HG02763 (cell line): ENCODE results near the gene ARMC9.
"Not testable (repeated sequence)": the region's sequence is repeated elsewhere in the genome, so short reads cannot be mapped to it uniquely, and the experiment has no call there.

Experiments
- ATAC-seq: cut with Tn5 transposase; IDR thresholded peaks from one replicate; pipeline ENCODE4 v1.9.1; 2021; ENCODE audit warnings: mild to moderate bottlenecking, moderate library complexity; ENCODE audit not compliant: unreplicated experiment

The ARMC9 gene

DNA sequence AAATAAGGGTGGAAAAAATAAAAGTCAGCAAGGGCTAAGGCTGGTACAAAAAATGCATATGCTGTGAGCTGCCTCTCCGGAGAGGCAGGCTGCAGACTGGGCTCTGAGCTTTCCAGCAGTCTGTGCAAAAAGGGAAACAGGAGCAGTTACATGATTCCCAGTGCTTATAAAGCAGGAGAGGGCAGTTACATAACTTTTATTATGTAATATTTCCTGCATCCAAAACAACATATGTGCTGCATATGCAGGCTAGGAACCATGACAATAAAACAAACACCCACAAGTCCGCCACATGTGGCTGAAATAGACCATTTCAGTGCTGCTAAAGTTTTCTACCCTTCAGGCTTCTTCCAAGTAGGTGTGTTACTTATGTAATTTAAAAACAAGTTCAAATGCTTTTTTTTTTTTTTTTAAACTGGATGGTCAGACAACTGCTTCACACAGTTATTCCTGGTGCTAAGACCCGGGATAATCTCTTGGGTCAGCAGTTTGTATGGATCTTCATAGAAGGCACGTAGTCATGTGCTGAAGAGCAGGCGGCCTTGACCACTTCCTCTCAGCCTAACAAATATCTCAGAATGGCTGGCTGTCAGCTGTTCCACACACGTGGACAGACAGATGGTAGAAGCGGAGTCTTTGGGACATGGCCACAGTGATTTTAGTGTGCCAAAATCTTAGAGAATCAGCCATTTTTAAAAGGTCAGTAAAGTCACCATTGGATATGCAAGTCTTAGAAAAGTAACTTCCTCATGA lies 43.5 kb downstream of the ARMC9 start:
- ATAC-seq: no peak

DNA sequence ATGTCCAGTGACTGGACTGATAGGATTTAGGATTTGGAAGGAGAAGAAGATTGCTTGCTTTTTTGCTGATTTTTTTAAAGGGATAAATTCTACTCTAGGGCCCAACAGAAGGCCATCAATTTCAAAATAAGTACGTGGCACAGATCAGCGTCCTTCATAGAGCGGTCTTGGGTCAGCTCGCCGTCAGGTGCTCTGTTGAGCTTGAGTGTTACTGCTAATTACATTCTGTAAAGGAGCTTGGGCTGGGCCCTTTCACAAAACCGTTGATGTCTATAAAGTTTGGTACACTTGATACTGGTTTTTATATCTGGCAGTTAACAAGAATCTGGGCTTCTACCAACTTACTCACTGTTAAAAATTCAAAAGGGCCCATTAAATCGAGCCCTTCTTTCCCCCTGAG lies 45.4 kb downstream of the ARMC9 start:
- ATAC-seq: no peak

DNA sequence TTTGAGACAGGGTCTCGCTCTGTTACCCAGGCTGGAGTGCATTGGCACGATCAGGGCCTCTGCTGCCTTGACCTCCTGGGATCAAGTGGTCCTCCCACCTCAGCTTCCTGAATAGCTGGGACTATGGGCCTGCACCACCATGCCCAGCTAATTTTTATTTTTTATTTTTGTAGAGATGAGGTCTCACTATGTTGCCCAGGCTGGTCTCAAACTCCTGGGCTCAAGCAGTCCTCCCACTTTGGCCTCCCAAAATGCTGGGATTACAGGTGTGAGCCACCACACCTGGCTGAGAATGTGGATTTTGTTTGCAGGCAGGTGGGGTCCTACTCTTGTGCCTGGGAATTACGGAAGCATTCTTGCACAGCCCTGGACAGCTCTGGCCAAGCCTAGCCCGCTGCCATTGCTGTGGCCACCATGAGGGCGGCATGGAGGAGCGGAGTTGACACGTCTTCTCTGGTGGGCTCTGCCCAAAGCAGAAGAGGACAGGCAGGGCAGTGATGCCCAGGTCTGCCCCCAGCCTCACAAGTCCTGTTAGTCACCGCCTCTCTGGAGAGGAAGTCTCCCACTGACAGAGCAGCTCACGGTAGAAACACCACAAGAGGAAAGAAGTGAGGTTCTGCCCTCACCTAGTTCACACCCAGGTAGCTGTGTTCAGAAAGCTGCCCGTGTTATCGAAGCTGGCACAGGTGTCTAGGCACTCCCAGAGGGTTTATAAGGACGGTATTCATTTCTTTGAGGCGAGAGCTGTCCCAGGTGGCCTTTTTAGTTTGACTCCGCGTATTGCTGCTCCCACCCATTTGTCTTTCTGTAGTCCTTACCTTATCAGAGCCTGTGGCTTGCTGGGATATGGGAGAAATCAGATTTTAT lies 46.2 kb downstream of the ARMC9 start:
- no peak for ATAC-seq

DNA sequence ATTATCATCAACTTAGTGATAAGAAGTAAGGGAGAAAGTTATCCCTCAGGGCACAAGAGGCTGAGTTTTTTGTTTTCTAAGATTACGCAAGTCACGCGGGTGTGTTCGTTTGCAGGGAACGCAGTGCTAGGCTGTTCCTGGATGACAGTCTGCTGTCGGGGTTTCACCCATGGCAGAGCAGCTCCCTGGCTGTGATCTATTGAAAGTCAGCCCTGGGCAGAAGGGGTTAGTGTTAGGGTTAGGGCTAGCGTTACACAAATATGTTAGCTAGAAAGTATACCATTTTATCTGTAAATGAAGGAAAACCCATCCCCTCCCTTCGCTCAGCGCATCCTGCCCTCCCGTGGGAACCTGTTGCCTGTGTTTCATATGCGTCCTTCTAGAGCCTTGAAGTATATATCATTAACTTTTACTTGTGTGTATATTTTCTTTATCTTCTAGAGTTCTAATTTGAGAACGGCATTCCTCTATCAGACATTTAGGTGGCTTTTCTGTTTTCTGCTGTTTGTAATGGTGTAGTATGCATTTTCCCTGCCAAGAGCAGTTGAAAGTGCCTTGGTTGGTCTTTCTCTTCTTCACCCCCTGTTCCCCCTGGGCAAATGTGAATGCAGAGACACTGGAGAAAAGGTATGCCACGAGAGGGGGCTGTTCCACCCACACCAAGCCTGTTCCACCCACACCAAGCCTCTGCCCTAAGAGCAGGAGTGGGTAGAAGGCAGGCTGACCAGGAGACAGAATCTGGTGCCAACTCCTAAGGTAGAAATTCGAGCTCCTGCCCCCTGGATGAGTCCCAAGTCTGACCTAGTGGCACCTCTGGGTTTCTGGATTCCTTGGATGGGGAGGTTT lies 47.0 kb downstream of the ARMC9 start:
- ATAC-seq: no peak

DNA sequence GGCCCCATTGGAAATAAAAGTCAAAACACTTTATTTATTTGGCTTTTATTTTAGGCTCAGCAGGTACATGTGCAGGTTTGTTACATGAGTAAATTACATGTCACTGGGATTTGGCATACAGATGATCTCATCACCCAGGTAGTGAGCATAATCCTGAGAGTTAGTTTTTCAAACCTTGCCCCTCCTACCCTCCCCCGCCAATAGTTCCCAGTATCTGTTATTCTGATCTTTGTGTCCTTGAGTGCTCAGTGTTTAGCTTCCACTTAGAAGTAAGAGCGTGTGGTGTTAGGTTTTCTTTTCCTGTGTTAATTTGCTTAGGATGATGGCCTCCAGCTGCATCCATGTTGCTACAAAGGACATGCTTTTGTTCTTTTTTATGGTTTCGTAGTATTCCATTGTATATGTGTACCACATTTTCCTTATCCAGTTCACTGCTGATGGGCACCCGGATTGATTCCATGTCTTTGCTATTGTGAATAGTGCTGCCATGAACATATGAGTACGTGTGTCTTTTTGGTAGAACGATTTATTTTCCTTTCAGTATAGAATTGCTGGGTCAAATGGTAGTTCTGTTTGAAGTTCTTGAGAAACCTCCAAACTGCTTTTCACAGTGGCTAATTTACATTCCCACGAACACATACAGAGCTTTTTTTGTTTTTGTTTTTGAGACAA lies 47.9 kb downstream of the ARMC9 start:
- no peak for ATAC-seq

DNA sequence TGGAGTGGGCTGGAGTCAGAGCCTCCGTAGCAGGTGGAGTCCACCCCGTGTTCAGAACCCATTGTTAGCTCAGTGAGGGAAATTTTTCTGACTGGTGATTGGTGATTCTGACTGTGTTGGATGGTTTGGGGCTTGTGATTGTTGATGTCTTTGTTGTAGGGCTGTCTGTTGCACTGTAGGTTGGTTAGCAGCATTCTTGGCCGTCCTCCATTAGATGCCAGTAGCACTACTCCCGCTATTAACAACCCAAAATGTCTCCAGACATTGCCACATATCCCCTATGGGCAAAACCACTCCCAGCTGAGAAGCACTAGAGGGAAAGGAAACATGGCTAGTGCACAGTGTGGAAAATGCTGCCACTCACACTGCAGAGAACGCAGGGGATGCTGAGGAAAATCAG lies 51.7 kb downstream of the ARMC9 start:
- ATAC-seq: no peak

DNA sequence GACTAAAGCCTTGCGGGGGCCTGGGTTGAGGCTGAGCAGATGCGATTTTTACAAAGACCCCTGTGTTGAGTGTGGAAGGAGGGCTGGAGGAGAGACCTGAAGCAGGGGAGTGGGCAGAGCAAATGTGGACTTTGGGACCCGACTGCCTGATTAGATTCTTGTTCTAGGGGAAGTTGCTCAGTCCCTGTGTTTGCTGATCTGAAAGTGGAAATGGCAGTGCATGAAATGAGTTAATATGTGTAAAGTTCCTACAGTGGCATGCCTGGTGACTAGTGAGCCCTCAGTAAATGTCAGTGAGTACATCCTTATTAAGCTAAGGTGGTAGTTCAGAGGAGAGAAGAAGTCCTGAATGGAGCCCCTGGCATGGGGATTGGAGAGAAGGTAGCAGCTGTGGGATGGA lies 52.3 kb downstream of the ARMC9 start:
- ATAC-seq: no peak

DNA sequence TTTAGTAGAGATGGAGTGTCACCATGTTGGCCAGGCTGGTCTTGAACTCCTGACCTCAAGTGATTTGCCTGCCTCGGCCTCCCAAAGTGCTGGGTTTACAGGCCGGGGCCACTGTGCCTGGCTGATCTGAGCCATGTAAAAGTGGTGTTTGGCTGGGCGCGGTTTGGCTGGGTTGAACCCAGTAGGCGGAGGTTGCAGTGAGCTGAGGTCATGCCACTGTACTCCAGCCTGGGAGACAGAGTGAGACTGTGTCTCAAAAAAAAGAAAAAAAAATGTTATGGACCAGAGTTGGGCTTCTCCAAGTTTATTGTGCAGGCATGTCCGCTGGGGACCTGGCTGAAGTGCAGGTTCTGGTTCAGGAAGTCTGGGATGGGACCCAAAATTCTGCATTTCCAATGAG lies 54.9 kb downstream of the ARMC9 start:
- not testable (repeated sequence) for ATAC-seq

DNA sequence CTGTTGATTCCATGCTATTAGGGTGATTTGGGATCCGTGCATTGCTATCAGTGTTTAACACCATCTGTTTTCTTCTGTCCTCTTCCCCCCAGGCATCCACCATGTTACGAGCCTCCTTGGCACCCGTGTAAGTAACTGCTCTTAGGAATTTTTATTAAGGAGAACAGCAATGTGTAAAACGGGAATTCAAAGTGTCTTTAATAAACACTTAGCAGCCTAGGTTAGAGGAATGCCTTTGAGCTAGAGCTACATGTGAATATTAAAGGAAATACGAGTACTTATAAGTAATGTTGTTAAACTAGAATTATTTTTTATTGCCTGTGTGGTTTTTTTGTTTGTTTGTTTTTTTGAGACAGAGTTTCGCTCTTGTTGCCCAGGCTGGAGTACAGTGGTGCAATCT lies 58.1 kb downstream of the ARMC9 start:
- no peak for ATAC-seq

DNA sequence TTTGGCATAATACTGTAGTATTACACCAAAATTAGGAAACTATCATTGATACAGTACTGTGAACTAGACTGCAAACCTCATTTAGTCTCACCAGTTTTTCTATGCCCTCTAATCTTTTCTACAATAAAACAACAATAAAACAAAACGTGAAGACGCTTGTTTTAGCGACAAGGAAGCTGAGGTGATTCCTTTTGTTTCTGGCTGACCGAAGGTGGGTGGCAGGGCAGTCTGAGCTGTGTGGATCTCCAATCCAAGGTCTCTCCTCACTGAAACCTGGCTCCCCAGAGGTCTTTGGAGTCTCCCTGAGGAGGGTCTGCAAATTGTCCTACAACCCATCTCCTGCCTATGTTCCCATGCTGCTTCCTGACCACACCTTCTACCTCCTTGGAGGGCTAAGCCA lies 59.3 kb downstream of the ARMC9 start:
- no peak for ATAC-seq

DNA sequence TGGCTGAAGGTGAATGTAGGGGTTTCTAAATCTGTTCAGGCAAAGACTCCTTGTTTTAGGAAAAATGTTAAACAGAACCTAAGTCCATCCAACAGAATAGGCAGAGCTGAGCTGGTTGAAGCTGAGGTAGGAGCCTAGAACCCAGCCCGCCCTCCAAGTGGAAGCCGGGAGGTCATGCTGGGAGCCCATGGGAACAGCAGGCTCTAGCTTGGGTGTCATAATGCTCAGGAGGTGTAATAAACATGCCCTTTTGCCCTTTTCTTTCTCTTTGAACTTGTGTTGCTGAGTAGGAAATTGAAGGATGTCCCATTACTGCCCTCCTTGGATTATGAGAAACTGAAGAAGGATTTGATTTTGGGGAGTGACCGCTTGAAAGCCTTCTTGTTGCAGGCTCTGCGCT lies 60.3 kb downstream of the ARMC9 start:
- ATAC-seq: no peak

DNA sequence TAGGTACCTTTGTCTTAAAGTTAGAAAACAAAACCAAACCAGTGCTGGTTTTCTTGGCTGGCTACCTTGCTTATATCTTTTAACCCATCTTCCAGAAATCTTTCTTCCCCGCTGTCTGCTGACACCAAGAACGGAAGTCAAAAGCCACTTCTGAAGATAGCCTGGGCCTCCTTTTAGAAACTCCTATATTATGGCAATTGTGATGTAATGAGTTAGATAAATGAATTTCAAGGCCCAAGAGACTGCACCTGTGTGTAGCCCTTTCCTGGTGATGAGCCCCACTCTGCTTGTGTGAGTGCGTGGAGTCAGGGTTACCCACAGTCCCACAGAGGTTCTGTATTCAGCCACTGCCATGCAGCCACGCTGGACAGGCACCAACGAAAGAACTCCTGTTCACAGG lies 60.7 kb downstream of the ARMC9 start:
- no peak for ATAC-seq

DNA sequence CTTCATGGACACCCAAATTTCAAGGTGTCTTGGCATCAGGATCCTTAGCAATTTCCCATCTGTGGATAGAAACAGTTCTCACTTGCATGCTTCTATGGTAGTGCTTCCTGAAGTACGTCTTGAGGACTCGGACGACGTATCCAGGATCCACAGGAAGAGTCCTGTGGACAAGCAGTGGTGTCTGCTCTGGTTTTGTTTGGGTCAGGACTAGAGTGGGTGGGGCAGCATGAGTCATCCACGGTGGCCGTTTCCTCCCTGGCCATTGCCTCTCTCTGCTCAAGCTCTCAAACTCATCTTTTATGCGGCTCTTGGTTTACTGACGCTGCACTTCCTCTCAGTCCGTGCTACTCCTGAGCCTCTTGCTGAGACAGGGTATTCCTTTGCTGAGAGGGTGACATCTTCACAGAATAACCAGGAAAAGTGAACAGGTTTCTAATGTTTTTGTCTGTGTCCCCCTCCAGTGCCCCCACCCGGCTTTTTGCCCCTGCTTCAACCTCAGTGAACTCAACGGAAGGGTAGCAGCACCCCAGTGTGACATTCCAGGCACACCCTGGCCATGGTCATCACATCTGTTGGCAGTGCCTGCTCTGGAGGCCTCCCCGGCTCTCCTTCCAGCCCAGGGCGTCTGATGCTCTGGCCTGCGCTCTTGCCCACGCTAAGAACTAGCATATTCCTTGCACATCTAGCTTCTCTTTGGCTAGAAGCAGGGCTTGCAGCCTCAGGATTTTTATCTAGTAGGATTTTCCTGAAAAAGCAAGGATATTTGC lies 62.2 kb downstream of the ARMC9 start:
- no peak for ATAC-seq

DNA sequence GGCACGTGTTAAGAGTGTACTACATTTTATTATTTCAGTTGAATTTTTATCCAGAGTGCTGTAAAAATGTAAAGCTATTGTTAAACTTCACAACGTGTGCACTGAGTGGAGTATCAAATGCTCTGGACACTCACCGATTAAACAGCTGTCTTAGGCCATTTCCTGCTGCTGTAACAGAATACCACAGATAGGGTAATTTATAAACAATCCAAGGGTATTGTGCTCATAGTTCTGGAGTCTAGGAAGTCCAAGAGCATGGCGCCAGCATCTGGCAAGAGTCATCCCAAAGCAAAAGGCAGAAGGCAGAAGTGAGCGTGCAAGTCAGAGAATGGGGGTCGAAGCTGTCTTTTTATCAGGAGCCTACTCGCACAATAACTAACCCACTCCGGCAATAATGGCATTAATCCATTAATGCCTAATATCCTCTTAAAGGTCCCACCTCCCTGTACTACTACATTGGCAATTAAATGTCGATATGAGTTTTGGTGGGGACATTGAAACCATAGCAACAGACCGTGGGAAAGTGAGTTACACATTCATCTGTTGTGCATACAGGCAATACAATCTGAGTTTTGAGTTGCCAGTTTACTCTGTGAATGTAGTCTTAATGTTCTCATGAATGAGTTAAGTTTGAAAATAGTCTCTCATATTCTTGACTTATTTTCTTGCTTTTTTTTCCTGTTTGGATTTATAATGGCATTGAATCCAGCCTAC lies 64.8 kb downstream of the ARMC9 start:
- ATAC-seq: no peak

DNA sequence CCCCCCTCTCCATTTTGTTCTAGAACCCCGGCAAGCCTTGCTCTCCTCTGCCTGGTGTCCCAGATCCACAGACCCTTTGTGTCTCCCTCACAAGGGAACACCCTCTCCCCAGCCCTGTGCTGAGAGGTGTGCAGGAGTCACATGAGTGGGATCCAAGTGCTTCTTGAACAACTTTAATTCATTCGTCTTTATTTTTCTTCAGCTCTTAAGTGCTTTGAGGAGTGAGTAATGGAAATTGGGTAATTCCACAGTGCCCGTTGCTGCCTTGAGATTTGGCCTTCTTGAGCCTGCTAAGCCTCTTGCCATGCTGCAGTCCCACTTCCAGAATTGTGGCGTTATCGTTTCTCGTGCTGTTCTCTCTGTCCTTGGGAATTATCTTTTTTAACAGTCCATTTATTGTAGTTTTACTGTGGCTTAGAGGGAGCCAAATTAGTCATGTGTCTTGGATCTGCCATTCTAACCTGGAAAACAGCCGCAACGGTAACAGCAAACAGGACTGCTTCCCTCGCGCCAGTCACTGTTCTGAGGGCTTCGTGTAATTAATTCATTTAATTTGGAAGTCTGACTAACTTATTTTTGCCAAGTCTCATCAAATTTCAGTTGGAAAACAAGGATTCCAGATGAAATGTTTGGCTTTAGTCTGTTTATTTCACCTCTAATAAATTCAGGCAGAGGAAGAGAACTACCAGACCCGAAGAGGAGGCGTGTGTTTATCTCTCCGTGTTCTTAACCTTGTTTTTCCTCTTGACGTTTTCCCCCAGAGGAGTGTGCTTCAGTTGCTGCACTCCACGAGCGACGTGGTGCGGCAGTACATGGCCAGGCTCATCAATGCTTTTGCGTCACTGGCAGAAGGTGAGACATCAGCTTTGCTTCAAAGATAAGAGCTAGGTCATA lies 72.0 kb downstream of the ARMC9 start:
- no peak for ATAC-seq

DNA sequence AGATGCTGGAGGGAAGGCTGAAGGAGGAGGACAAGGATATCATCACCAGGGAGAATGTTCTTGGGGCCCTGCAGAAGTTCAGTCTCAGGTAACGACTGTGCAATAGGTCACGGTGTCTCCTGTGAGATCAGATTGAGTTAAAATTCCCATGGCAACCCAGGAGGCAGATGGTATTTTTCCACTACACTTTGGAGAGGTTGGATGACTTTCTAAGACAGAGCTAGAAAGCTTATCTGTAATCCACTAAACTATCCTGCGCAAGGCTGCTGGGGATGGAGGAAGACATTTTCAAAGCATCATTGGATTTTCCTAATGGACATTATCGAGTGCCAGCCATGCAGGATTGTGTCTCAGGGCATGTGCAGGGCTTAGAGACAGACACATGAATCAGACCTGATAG lies 74.6 kb downstream of the ARMC9 start:
- no peak for ATAC-seq

DNA sequence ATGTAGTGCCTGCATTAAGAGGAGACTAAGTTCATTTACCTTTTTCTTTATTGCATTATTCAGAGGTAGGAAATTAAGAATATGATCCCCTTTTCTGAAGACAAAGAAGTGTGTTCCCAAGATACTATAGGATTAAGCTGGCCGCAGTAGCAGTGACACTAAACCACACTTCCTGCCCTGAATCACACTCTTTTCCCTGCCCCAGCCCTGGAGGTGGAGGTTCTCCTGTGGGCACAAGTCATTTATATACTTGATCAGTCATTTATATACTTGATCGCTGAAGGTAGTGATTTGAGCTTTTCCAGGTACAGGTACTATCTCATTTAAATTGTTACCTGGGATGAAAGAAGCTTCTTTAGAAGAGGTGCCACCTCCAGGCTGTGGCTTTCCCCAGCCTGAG lies 78.6 kb downstream of the ARMC9 start:
- no peak for ATAC-seq

DNA sequence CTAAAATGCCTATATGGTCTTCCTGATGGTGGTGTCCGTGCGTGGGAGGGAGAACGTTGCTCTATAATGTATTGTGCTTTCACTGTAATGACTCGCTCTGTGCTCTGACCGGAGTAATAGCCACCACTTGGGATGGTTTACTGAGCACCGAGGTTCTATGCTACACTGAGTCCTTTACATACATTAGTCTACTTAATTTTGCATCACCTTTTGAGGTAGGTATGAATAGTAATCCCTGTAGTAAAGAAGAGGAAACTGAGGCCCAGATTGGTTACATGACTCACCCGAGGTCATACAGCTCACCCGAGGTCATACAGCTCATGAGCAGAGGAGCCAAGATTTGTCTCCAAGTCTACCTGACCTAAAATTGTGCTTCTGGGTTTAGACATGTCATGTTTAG lies 79.5 kb downstream of the ARMC9 start:
- ATAC-seq: no peak

DNA sequence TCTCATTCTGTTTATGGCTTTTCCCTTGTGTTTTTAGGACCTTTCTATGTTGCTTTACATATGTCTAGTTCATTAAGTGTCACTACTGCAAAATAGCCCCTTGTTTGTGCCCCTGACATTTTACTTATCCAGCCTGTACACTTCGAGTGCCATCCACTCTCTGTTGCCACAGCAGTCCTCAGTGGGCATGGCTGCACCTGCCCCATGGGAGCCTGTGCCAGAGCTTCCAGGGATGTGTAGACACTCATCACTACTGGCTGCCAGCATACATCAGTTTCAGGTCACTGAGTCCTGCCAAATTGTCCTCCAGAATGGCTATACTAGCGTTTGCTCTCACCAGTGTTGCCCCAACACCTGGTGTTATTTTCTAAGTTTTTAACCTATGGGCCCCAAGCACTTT lies 80.4 kb downstream of the ARMC9 start:
- ATAC-seq: no peak
